T-helper 1 cell treated with Interleukin-12 subunit alpha and Interleukin-12 subunit beta and Interleukin-4 antibody, amounts not matched to agents 30 ng/mL and 1 ng/mL, for 36 hours (primary cell): ENCODE measurements around the gene PXYLP1. TPM values are rescaled to one million over a fixed set of nuclear protein-coding genes. Genes with fewer than 3 reads are reported as not detected.

Source experiments
- intact Hi-C: fragments of 100-400 bp; cut with micrococcal nuclease; formaldehyde crosslinking; loops from one replicate; pipeline ENCODE4 v1.15.1; 2024
- total RNA-seq: library from RNA; stranded (reverse); gene quantifications from 2 replicates; pipeline ENCODE4 v1.2.3, GENCODE V29; 2022

PXYLP1 gene
- total RNA-seq, 1 donor from 2014 or later, result 17.1 TPM

DNA sequence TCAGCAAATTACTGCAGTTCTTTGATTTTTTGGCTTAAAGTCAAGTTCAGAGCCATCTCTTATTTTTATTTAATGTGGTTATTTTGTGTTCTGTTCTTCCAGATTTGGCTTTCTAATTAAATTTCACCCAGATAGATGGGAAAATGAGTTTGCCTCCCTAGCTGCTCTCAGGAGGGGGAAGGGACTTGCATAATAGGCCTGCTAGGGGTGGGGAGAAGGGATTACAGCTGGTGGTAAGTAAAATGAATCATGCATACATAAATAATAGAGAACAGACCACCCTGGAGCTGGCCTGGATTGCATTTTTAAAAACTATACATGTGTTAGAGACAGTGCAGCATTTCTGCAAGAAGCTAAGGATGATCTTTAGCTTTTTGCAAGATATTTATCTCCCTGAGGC lies 3.9 kb upstream of the PXYLP1 start:
- intact Hi-C loops, result no loop called here

GRCh38 chr3:141228395-141228794 lies 3.2 kb upstream of the PXYLP1 start:
- intact Hi-C loops, result no loop called here

- intact Hi-C loops, result no loop called here
These were observed 2.5 kb upstream of the PXYLP1 start for GRCh38 chr3:141229132-141229531.

GRCh38 chr3:141230293-141230692 lies 1.3 kb upstream of the PXYLP1 start:
- intact Hi-C loops, result loop anchor here (2.0 to 5.0 kb wide), 8 partner anchors 73 to 1771 kb away; partner anchors contain the start of genes ATP1B3, RASA2, RNF7 and U2SURP

DNA sequence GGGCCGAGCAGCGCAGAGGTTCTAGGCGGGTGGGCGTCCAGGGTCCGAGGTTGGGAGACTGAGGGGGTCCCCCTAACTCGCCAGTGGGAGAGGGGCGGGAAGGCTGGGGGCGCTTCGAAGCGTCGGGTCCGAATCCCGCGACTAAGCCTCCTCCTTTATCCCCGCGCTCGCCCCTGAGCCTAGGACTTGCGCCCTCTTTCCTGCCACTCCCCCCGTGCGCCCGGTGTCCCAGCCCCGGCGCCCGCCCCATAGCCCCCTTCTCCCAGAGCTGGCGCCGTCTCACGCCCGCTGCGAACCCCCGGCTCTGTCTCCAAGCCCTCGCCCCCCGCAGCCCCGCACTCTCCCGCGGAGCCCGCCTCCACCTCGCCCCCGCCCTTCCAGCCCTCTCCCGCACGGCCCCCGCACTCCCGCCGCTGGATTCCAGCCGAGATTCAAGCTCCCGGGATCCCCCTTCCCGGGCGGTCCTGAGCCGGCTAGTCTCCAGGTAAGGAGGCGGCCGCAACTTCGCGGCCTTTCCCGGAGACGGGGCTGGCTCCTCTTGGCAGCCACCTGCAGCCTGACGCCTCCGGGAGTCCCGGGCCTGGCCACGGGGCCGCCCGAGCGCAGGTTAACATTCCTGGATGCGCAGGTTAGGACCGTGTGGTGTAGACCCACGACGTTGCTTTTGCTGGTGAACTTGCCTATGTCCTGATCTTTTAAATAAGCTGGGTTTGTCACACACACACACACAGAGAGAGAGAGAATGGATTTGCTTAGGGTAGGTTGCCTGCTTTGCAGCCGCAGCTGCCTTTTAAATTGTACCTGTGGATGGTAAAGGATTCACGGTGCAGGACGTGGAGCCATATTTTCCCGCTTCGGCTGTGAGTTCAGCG lies 563 bp downstream of the PXYLP1 start:
- intact Hi-C loops, result loop anchor here (1.0 to 5.0 kb wide), 18 partner anchors 11 to 1769 kb away; partner anchors contain the start of genes ATP1B3, RASA2, RNF7 and SLC25A36

- intact Hi-C loops, result loop anchor here (5.0 kb wide), 4 partner anchors 329 to 644 kb away; partner anchors contain the start of genes ATP1B3 and RNF7
These were observed 2.0 kb downstream of the PXYLP1 start for GRCh38 chr3:141233457-141234161.

DNA sequence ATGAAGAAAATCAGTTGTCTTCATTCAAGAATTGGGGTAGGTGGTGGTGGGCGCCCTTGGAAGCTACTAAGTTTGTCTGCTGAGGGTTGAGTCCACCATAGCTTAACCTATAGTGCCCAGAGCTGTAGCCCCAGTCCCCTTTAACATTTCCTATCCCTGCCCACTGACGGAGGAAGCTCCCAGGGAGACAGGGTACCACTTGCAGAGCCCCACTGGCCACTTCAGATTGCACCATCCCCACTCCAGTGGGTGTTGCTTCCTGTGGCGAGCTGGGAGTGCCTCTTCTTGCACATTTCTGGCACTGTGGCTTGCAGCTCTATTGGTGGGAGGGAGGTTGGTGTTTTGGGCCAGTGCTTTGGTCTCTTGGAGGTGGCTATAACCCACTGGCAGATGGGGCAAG lies 2.7 kb downstream of the PXYLP1 start:
- intact Hi-C loops, result loop anchor here (5.0 kb wide), 4 partner anchors 328 to 643 kb away; partner anchors contain the start of genes ATP1B3 and RNF7

DNA sequence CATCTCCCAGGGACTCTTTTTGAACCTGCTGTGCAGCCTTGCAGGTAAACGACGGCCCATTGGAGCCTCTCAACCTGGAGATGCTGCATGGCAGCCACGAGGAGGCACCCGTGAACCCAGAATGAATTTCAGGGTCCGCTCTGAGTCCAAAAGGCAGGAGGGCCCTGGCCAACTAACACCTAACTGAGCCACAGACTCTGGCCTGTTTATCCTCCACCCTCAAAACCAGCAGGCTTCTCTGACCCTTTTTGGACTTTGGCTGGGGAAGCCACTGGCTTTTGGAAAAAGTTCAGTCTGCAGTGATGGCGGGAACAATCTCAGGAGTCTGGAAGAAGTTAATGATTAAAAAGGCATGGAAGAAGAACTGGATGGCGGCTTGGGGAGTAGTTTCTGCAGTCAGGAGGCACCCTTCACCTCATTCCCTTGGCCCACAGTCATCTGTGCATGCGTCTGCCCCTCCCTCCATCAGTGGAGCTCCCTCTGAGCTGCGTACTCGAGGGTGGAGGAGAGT lies 4.1 kb downstream of the PXYLP1 start:
- intact Hi-C loops, result no loop called here

GRCh38 chr3:141236361-141236760 lies 4.7 kb downstream of the PXYLP1 start:
- intact Hi-C loops, result no loop called here

DNA sequence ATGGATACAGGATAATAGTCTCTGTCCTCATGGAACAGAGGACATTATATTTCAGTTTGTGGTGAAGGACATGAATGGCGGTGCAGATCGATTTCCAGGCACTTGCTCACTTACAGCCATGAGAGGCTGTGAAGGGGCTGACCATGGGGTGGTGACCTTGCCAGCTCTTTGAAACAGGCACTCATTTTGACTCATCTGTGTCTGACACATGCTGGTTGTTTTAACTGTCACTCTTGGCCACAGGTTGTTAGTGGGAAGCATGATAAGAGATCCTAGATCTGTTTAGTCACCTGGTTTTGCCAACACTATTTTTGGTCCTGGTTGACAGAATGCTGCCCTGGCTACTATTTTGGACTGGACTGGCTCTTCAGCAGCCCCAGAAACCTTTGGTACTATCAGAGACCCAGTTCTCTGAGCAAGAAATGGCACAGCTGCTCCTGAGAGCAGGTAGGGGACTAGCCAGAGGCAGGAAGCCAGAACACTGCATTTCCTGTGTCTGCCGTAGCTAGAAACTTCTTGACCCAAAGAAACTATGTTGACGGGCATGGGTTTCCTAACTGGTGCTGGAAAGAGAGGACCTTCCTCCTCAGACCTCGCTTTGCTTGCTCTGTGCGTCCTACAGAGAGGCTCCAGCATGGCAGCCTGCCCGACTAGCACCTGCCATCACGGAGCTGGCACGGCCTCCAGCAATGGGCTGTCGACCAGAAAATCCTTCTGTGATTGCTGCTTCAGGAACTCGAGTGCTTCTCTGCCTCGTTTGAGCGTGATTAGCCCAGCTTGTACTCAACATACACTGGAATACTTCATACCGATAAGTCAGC lies 6.3 kb downstream of the PXYLP1 start:
- intact Hi-C loops, result loop anchor here (1.0 kb wide), 1 partner anchor 18 kb away; no protein-coding TSS in a partner anchor

GRCh38 chr3:141239511-141240281 lies 8.1 kb downstream of the PXYLP1 start:
- intact Hi-C loops, result no loop called here

- intact Hi-C loops, result no loop called here
These were observed 8.7 kb downstream of the PXYLP1 start for GRCh38 chr3:141240286-141240685.

DNA sequence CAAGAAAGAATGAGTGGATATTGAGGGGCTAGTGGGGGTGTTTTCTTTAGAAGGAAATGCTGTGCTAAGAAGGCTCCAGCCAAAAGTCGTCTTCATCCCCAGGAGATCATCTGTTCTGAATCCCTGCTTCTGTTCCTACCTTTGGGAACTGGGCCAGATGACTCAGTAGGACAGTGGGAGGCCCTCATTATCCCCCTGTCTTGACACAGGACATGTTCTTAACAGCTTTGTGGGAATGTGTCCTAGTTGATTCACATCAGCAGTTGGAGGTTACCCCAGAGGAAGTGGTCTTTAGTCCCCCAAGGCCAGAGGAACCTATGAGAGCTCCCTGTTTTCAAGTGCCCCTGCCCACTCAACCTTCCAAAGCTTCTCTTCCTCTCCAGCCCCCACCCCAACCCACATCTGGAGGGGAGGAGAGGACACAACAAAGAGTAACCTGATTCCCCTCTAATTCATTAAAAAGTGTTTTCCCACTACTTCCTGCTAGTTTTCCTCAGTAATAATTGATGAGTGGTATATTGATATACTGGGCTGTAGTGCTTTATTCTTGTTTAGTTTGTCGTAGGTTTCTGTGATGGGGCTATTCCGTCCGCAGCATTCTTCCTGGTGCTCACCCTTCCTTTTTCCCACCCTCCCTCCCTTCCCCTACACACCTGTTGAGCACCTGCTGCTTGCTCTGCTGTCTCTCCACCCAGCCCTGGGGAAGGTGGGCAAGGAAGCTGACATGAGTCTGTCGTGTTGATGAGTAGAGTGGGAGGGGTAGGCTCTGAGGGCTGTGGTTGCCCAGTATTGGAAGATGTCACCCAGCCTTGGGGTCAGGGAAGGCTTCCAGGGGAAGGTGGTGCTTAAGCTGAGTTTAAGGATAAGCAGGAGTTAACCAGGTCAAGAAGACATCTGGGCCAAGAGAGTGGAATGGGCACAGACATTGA lies 9.3 kb downstream of the PXYLP1 start:
- intact Hi-C loops, result no loop called here

DNA sequence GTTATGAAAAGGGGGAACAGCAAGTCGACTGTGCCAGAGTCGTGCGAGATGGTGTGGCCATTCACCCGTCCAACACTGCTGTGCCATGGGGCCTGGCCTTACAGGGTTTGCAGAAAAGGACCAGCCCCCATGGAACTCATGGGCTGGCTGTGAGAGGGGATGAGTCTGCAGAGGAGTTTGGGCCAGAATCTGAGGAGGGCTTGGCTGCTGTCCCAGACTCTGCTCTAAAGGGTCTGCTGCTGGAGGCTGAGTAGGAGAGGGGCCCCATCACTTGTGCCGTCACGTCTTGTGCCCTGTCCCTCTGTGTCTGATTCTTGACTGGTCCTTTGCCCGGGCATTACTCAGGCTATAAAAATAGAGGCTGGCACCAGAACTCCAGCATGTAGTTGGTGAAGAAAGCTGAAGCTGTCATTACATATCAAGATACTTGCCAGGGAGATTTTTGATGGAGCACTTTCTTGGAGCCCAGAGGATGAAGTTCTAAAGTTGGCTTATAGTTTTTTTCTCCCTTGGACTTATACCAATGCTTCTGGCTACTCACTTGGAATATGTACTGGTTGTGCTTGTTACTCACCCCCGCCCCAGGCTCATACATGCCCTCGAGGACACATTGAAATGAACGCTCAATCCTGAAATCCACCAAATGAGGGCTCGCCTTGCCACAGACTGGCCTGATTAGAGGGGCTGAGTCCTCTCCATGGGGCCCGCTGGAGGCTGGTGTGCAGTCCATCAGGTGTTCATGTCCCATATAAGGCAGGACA lies 10.2 kb downstream of the PXYLP1 start:
- intact Hi-C loops, result no loop called here

DNA sequence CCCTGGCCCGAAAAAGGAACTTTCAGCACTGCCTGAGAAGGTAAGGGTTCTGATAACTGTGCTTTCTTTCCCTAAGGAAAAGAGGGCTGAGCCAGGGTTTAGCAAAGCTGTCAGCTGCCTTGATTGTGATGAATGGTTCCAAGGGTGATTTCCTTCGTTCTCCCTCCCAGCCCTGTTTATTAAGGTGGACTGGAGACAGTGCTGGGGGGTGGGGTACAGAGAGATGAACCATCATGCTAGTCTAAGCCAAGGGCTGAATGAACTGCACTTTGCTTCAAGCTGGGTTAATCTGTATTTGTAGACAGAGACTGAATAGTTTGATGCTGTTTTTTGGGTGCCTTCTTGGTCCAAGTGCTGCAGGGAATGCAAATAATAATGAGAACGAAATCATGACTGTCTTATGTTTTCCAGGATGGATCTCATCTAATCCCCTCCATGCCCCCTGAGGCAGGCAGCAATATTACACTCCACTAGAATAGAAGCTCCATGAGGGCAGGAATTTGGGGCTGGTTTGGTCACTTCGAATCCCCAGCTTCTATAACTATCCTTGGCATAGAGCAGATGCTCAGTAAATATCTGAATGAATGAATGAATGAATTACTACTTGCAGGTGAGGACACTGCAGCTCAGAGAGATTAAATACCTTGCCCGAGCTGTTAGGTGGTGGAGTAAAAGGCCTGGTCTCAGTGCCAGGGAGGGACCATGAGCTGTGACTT lies 10.9 kb downstream of the PXYLP1 start:
- intact Hi-C loops, result loop anchor here (1.0 kb wide), 2 partner anchors 10 to 14 kb away; no protein-coding TSS in a partner anchor

GRCh38 chr3:141243271-141243707 lies 11.7 kb downstream of the PXYLP1 start:
- intact Hi-C loops, result loop anchor here (1.0 kb wide), 2 partner anchors 11 to 13 kb away; no protein-coding TSS in a partner anchor

DNA sequence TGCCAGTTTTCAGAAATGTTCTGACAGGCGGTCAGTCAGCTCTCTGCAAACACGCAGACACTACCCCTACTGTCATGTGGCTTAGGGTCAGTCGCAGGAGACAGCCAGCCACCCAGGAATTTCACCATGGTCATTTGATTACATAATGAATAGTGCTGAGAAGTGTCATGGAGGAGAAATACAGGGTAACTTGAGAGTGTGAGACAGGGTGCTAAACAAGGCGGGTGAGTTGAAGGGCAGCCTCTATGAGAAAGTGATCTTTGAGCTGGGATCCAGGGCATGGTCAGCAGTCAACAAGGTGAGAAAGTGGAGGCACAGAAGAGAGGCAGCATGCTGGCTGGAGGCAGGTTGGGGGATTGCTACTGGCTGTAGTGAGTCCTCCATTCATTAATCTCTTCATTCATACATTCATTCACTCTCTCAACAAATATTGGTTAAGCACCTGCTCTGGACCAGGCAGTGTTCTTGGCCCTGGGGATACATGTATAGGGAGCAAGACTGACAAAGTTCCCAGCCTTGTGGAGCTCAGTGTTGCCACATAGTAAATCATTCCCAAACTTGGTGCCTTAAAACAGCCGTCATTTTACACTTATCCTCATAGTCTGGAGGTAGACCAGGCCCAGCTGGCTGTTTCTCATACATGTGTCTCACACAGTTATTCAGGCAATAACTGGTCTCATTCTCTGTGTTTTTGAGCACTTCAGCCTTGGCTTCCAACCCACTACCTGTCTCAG lies 14.8 kb downstream of the PXYLP1 start:
- intact Hi-C loops, result no loop called here
